ENCODE measurements around the gene UGP2. TPM values are rescaled to one million over a fixed set of nuclear protein-coding genes. Genes with fewer than 3 reads are reported as not detected.

Gene UGP2
- total and polyA plus RNA-seq, 2 of the 8 experiments (the other 6 are each of a cell fraction or from before 2014, with no cell fraction given): 278 to 956 TPM

DNA sequence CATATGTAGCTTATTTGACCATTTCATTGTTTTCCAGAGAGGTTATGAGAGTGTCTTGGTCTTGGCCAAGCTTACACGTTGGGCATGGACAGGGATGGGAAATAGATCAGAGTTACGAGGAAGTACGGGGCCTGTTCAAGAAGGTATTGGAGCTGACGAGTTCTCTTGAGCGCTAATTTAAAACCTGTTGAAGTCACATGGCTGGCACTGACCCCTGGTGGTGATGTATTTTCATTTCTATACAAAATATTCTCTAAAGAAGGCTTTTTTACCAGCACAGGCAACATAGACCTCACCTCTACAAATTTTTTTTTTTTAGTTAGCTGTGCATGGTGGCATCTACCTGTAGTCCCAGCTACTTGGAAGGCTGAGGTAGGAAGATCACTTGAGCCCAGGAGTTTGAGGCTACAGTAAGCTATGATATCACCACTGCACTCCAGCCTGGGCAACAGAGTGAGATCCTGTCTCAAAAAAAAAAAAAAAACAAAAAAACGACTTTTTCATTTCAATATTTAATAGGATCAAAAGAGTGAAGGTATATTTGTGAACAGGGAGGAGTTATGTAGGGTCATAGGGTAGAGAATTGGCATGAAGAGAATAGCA is 19.6 kb downstream of the UGP2 start:
- Histone ChIP-seq H3K4me1 (replicated peaks in 1 of 4; ENCODE audit: control insufficient read depth in 3 of 4, insufficient read depth in 4 of 4, low read length in 3 of 4) (peaks cover 0 to 22% (median 6%) of the 10 kb centered on the region in 4 experiments; a peak in 4 of 7 replicates), H2BK15ac (ENCODE audit: low read length) (no peak overlapping the region), H3K56ac (replicated peaks; ENCODE audit: insufficient read length, low read depth, low read length) (no peak overlapping the region), H3K79me2 (ENCODE audit: control insufficient read depth in 1 of 2, insufficient read depth in 2 of 2, low read length in 2 of 2) (peaks cover 8 to 100% of the 10 kb centered on the region in 2 experiments; a peak in 3 of 4 replicates), H3K36me3 (ENCODE audit: control insufficient read depth in 2 of 4, insufficient read depth in 4 of 4, low read length in 3 of 4) (peaks cover 25 to 100% (median 77%) of the 10 kb centered on the region in 4 experiments), H3K79me1 (ENCODE audit: low read depth, low read length) (peaks cover 6% of the 10 kb centered on the region), H4K5ac (ENCODE audit: insufficient read length, low read depth, low read length) (no peak overlapping the region), H2BK12ac (ENCODE audit: low read depth, low read length) (no peak overlapping the region), H2BK20ac (ENCODE audit: low read length) (no peak overlapping the region), H3K27ac (ENCODE audit: low read depth, low read length) (no peak overlapping the region), H3K23ac (ENCODE audit: insufficient read length) (no peak overlapping the region), H3K9ac (replicated peaks in 1 of 4; ENCODE audit: extremely low read depth in 1 of 4, low read depth in 3 of 4, low read length in 3 of 4) (no peak overlapping the region), H3K14ac (ENCODE audit: insufficient read length) (no peak overlapping the region), H2BK120ac (replicated peaks; ENCODE audit: low read depth, low read length) (no peak overlapping the region), H2BK5ac (ENCODE audit: low read depth, low read length) (no peak overlapping the region), H3K4me2 (ENCODE audit: insufficient read depth in 1 of 2, low read depth in 2 of 2, low read length in 2 of 2) (no peak overlapping the region), H4K8ac (ENCODE audit: extremely low read depth, insufficient read depth, low read length) (no peak overlapping the region), H3K23me2 (ENCODE audit: low read depth, low read length) (no peaks in the 10 kb centered on the region), H3K4me3 (ENCODE audit: extremely low read depth in 1 of 4, insufficient read depth in 2 of 4, low read depth in 3 of 4, low read length in 4 of 4) (no peak overlapping the region), H3K9me3 (ENCODE audit: insufficient read depth in 2 of 2, low read depth in 1 of 2, low read length in 1 of 2) (no peaks in the 10 kb centered on the region), H4K20me1 (replicated peaks in 1 of 2; ENCODE audit: control insufficient read depth in 1 of 2, insufficient read depth in 2 of 2, low read length in 2 of 2) (peaks cover 11 to 27% of the 10 kb centered on the region in 2 experiments), H2AK5ac (ENCODE audit: low read depth, low read length) (no peak overlapping the region), H4K91ac (replicated peaks; ENCODE audit: insufficient read length, low read length) (no peak overlapping the region), H3K4ac (replicated peaks; ENCODE audit: insufficient read length, low read depth, low read length) (no peak overlapping the region), H2AFZ (ENCODE audit: low read length) (no peak overlapping the region), H3K27me3 (replicated peaks in 1 of 4; ENCODE audit: control insufficient read depth in 3 of 4, extremely low read depth in 1 of 4, insufficient read depth in 3 of 4, low read length in 3 of 4) (no peaks in the 10 kb centered on the region), H3K18ac (ENCODE audit: extremely low read depth, low read length) (no peak overlapping the region)
- POLR2A ChIA-PET (ENCODE audit: partially characterized antibody): interaction anchor here (0.6 to 17.8 kb wide), 9 partner anchors 9 to 423 kb away, joined by 3 to 297 read pairs (median 8); partner anchors contain the start of gene UGP2
- DNase-seq (ENCODE audit: low read depth in 1 of 2, low spot score in 2 of 2) (no peak), FAIRE-seq (peak; percentile 75)
- CTCF ChIA-PET (ENCODE audit: partially characterized antibody): interaction anchor here (0.7 to 3.1 kb wide), 16 partner anchors 12 to 262 kb away, joined by 3 to 21 read pairs (median 4); partner anchors contain the start of gene UGP2
- TF ChIP-seq, protein P1, sequence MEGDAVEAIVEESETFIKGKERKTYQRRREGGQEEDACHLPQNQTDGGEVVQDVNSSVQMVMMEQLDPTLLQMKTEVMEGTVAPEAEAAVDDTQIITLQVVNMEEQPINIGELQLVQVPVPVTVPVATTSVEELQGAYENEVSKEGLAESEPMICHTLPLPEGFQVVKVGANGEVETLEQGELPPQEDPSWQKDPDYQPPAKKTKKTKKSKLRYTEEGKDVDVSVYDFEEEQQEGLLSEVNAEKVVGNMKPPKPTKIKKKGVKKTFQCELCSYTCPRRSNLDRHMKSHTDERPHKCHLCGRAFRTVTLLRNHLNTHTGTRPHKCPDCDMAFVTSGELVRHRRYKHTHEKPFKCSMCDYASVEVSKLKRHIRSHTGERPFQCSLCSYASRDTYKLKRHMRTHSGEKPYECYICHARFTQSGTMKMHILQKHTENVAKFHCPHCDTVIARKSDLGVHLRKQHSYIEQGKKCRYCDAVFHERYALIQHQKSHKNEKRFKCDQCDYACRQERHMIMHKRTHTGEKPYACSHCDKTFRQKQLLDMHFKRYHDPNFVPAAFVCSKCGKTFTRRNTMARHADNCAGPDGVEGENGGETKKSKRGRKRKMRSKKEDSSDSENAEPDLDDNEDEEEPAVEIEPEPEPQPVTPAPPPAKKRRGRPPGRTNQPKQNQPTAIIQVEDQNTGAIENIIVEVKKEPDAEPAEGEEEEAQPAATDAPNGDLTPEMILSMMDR (IDR thresholded peaks at IDR 0.05; ENCODE audit: control extremely low read depth in 1 of 3, insufficient read depth in 1 of 3, low read depth in 1 of 3, low read length in 3 of 3): peak in 2 of 3 experiments; percentile 37; a peak in 2 of 4 replicates
- TF ChIP-seq RAD21 (IDR thresholded peaks at IDR 0.05 in 1 of 2, conservative IDR thresholded peaks at IDR 0.05 in 1 of 2; ENCODE audit: low read depth in 2 of 2, low read length in 2 of 2) (peak; percentile 69 to 71), TEAD4 (IDR thresholded peaks at IDR 0.05; ENCODE audit: low read depth, low read length) (no peak)
- 77% methylated on average over 6 of the region's 6 CpGs; no CpG with 5 or more reads in 1 of the 2 experiments for WGBS, 2 experiments (ENCODE audit: extremely low coverage in 1 of 2, insufficient coverage in 1 of 2, insufficient read length in 1 of 2, insufficient replicate concordance in 2 of 2, low coverage in 1 of 2, low lambda C conversion rate in 2 of 2, missing lambda C conversion rate in 1 of 2)

Data from H1 (cell line).